HEK293 (cell line): Measurements from ENCODE around the gene FASTK.
A peak's percentile ranks its signal among the peaks of the same experiment; 100 is the strongest.

Experiments used
- CTCF ChIA-PET: fragments of 350-600 bp; formaldehyde crosslinking; extraction: SDS; loops from one replicate; lab custom pipeline; 2021; ENCODE audit warnings: antibody characterized with exemption; lab: Yijun Ruan, JAX
- POLR2A ChIA-PET: fragments of 300-600 bp; formaldehyde crosslinking; extraction: SDS; loops from one replicate; lab custom pipeline; 2020; ENCODE audit warnings: antibody characterized with exemption, inconsistent platforms; lab: Yijun Ruan, JAX
- H3K27ac ChIP-seq: fragments of 200-500 bp; sonication (Bioruptor generic); 2 replicates; pipeline ENCODE4 v1.5.1; 2014; ENCODE audit warnings: low read depth, low read length, control low read depth, inconsistent platforms; ENCODE audit errors: extremely low read depth
- H3K36me3 ChIP-seq, 2 experiments: fragments of 200-500 bp in 1 of 2; sonication (Bioruptor generic) in 1 of 2; 1 replicate in 1 of 2; 2 replicates in 1 of 2; pipeline ENCODE4 v1.5.1; 2014 to 2017; ENCODE audit warnings: inconsistent platforms in 2 of 2, low read length in 2 of 2; ENCODE audit not compliant: control insufficient read depth in 2 of 2, insufficient read depth in 1 of 2
- H3K4me1 ChIP-seq: fragments of 200-500 bp; sonication (Bioruptor generic); 2 replicates; pipeline ENCODE4 v1.5.1; 2014; ENCODE audit warnings: mild to moderate bottlenecking, low read length, inconsistent platforms; ENCODE audit not compliant: control insufficient read depth, insufficient read depth
- H3K4me3 ChIP-seq: 2 replicates; pipeline ENCODE4 v1.5.1; 2011; ENCODE audit warnings: low read depth, mild to moderate bottlenecking, control low read depth, low read length, moderate library complexity
- H3K9me3 ChIP-seq: fragments of 200-500 bp; sonication (Bioruptor generic); 2 replicates; pipeline ENCODE4 v1.5.1; 2014; ENCODE audit warnings: low read depth, low read length, inconsistent platforms; ENCODE audit not compliant: control insufficient read depth, insufficient read depth
- GLIS2 ChIP-seq: fragments of 450-650 bp; formaldehyde crosslinking; IDR thresholded peaks from 2 replicates; pipeline ENCODE4 v1.5.1; 2016; ENCODE audit warnings: missing biosample characterization, missing genetic modification characterization
- HOXC10 ChIP-seq: sonication (generic); formaldehyde crosslinking; IDR thresholded peaks from 2 replicates; pipeline ENCODE4 v1.8.1; 2023; ENCODE audit warnings: mild to moderate bottlenecking, missing genetic modification reagents
- OVOL3 ChIP-seq: fragments of 450-650 bp; formaldehyde crosslinking; IDR thresholded peaks from 2 replicates; pipeline ENCODE4 v1.5.1; 2016; ENCODE audit warnings: missing biosample characterization, missing genetic modification characterization
- SALL2 ChIP-seq: fragments of 450-650 bp; formaldehyde crosslinking; IDR thresholded peaks from 2 replicates; pipeline ENCODE4 v1.5.0; 2017; ENCODE audit warnings: missing biosample characterization, mild to moderate bottlenecking, missing genetic modification characterization, borderline replicate concordance
- ZBTB44 ChIP-seq: fragments of 450-650 bp; IDR thresholded peaks from 2 replicates; pipeline ENCODE4 v1.5.1; 2018; ENCODE audit warnings: missing biosample characterization, mild to moderate bottlenecking, missing genetic modification characterization
- ZNF211 ChIP-seq: fragments of 450-650 bp; formaldehyde crosslinking; IDR thresholded peaks from 2 replicates; pipeline ENCODE4 v1.5.1; 2016; ENCODE audit warnings: low read depth, missing biosample characterization, missing genetic modification characterization
- ZNF302 ChIP-seq: fragments of 450-650 bp; formaldehyde crosslinking; IDR thresholded peaks from 2 replicates; pipeline ENCODE4 v1.5.1; 2016; ENCODE audit warnings: missing biosample characterization, missing genetic modification characterization, low read depth
- ZNF324 ChIP-seq: fragments of 450-650 bp; formaldehyde crosslinking; IDR thresholded peaks from 2 replicates; pipeline ENCODE4 v1.5.1; 2016; ENCODE audit warnings: missing biosample characterization, missing genetic modification characterization
- ZNF350 ChIP-seq: fragments of 450-650 bp; formaldehyde crosslinking; IDR thresholded peaks from 2 replicates; pipeline ENCODE4 v1.5.0; 2017; ENCODE audit warnings: missing biosample characterization, mild to moderate bottlenecking, missing genetic modification characterization
- ZNF48 ChIP-seq: fragments of 450-650 bp; formaldehyde crosslinking; IDR thresholded peaks from 2 replicates; pipeline ENCODE4 v1.5.1; 2016; ENCODE audit warnings: missing biosample characterization, missing genetic modification characterization
- ZNF843 ChIP-seq: fragments of 450-650 bp; formaldehyde crosslinking; IDR thresholded peaks from 2 replicates; pipeline ENCODE4 v1.5.1; 2016; ENCODE audit warnings: missing biosample characterization, missing genetic modification characterization
- ZSCAN4 ChIP-seq: fragments of 450-650 bp; formaldehyde crosslinking; IDR thresholded peaks from 2 replicates; pipeline ENCODE4 v1.5.1; 2017; ENCODE audit warnings: missing biosample characterization, missing genetic modification characterization
- TF ChIP-seq, protein P1 (sequence below): fragments of 450-650 bp; formaldehyde crosslinking; IDR thresholded peaks from 2 replicates; pipeline ENCODE4 v1.5.1; 2016; ENCODE audit warnings: missing biosample characterization, missing genetic modification characterization
- TF ChIP-seq, protein P2 (sequence below): fragments of 450-650 bp; formaldehyde crosslinking; IDR thresholded peaks from 2 replicates; pipeline ENCODE4 v1.5.1; 2016; ENCODE audit warnings: missing biosample characterization, missing genetic modification characterization
- TF ChIP-seq, protein P3 (sequence below): fragments of 450-650 bp; formaldehyde crosslinking; IDR thresholded peaks from 2 replicates; pipeline ENCODE4 v1.5.0; 2017; ENCODE audit warnings: missing biosample characterization, missing genetic modification characterization, borderline replicate concordance

The FASTK gene

GRCh38 chr7:151074817-151075661, 5.6 kb downstream of the FASTK start:
- H3K27ac ChIP-seq, result no peak overlapping the region
- no peaks in the 10 kb centered on the region for H3K9me3 ChIP-seq
- TF ChIP-seq, protein P1, sequence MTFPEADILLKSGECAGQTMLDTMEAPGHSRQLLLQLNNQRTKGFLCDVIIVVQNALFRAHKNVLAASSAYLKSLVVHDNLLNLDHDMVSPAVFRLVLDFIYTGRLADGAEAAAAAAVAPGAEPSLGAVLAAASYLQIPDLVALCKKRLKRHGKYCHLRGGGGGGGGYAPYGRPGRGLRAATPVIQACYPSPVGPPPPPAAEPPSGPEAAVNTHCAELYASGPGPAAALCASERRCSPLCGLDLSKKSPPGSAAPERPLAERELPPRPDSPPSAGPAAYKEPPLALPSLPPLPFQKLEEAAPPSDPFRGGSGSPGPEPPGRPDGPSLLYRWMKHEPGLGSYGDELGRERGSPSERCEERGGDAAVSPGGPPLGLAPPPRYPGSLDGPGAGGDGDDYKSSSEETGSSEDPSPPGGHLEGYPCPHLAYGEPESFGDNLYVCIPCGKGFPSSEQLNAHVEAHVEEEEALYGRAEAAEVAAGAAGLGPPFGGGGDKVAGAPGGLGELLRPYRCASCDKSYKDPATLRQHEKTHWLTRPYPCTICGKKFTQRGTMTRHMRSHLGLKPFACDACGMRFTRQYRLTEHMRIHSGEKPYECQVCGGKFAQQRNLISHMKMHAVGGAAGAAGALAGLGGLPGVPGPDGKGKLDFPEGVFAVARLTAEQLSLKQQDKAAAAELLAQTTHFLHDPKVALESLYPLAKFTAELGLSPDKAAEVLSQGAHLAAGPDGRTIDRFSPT (tag by site-specific recombination), result 0 out of 2 replicates have a peak, but pooled peaks have one; percentile 21
- no peak for TF ChIP-seq ZNF843 (tag by site-specific recombination)
- TF ChIP-seq, protein P2, sequence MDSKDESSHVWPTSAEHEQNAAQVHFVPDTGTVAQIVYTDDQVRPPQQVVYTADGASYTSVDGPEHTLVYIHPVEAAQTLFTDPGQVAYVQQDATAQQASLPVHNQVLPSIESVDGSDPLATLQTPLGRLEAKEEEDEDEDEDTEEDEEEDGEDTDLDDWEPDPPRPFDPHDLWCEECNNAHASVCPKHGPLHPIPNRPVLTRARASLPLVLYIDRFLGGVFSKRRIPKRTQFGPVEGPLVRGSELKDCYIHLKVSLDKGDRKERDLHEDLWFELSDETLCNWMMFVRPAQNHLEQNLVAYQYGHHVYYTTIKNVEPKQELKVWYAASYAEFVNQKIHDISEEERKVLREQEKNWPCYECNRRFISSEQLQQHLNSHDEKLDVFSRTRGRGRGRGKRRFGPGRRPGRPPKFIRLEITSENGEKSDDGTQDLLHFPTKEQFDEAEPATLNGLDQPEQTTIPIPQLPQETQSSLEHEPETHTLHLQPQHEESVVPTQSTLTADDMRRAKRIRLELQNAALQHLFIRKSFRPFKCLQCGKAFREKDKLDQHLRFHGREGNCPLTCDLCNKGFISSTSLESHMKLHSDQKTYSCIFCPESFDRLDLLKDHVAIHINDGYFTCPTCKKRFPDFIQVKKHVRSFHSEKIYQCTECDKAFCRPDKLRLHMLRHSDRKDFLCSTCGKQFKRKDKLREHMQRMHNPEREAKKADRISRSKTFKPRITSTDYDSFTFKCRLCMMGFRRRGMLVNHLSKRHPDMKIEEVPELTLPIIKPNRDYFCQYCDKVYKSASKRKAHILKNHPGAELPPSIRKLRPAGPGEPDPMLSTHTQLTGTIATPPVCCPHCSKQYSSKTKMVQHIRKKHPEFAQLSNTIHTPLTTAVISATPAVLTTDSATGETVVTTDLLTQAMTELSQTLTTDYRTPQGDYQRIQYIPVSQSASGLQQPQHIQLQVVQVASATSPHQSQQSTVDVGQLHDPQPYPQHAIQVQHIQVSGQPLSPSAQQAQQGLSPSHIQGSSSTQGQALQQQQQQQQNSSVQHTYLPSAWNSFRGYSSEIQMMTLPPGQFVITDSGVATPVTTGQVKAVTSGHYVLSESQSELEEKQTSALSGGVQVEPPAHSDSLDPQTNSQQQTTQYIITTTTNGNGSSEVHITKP (tag by site-specific recombination), result peak; percentile 71
- TF ChIP-seq, all 188 proteins: peak for 2
- ChIA-PET POLR2A (interaction anchor here (0.6 to 4.8 kb wide), 6 partner anchors 9 to 128 kb away, joined by 3 to 22 read pairs (median 7); partner anchors contain the start of gene ABCB8), CTCF (no interaction called here)
- Histone ChIP-seq H3K4me1 (peaks cover 4% of the 10 kb centered on the region; the same call in 1 of the 2 replicates), H3K36me3 (peaks cover 15 to 86% of the 10 kb centered on the region in 2 experiments; a peak in 2 of 3 replicates), H3K4me3 (no peak overlapping the region)

- CTCF ChIA-PET, result no interaction called here
- Histone ChIP-seq H3K4me3 (no peak overlapping the region), H3K4me1 (no peaks in the 10 kb centered on the region), H3K36me3 (peaks cover 15 to 88% of the 10 kb centered on the region in 2 experiments; a peak in 2 of 3 replicates), H3K27ac (no peak overlapping the region), H3K9me3 (no peaks in the 10 kb centered on the region)
- POLR2A ChIA-PET, result interaction anchor here (0.6 to 3.3 kb wide), 4 partner anchors 11 to 37 kb away, joined by 4 to 7 read pairs (median 6); no protein-coding TSS in a partner anchor
- TF ChIP-seq GLIS2, result no peak
- no peak for TF ChIP-seq ZSCAN4 (tag by site-specific recombination)
- no peak for TF ChIP-seq ZBTB44
- TF ChIP-seq ZNF302 (tag by site-specific recombination), result no peak
- no peak for TF ChIP-seq SALL2 (tag by site-specific recombination)
- TF ChIP-seq ZNF350 (tag by site-specific recombination), result no peak
- TF ChIP-seq OVOL3, result no peak
- no peak for TF ChIP-seq HOXC10
- TF ChIP-seq ZNF324 (tag by site-specific recombination), result no peak
- TF ChIP-seq ZNF48 (tag by site-specific recombination), result no peak
- no peak for TF ChIP-seq ZNF211 (tag by site-specific recombination)
- TF ChIP-seq, protein P3, sequence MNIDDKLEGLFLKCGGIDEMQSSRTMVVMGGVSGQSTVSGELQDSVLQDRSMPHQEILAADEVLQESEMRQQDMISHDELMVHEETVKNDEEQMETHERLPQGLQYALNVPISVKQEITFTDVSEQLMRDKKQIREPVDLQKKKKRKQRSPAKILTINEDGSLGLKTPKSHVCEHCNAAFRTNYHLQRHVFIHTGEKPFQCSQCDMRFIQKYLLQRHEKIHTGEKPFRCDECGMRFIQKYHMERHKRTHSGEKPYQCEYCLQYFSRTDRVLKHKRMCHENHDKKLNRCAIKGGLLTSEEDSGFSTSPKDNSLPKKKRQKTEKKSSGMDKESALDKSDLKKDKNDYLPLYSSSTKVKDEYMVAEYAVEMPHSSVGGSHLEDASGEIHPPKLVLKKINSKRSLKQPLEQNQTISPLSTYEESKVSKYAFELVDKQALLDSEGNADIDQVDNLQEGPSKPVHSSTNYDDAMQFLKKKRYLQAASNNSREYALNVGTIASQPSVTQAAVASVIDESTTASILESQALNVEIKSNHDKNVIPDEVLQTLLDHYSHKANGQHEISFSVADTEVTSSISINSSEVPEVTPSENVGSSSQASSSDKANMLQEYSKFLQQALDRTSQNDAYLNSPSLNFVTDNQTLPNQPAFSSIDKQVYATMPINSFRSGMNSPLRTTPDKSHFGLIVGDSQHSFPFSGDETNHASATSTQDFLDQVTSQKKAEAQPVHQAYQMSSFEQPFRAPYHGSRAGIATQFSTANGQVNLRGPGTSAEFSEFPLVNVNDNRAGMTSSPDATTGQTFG (tag by site-specific recombination), result no peak
Observed at GRCh38 chr7:151073990-151074389, 6.6 kb downstream of the FASTK start.
